A549 treated with Hydrocortisone at 1 μM for 4 hours (cell line): ENCODE measurements around the gene CFAP157. TPM values are rescaled to one million over a fixed set of nuclear protein-coding genes. Genes with fewer than 3 reads are reported as not detected.

Source experiments
- total RNA-seq: library from RNA; stranded (reverse); fragments of 200-300 nt; extraction: Qiagen RNA extraction; gene quantifications from 5 replicates; pipeline ENCODE4 v1.2.3, GENCODE V29; 2022

The CFAP157 gene
- 0.03 to 0.08 TPM (median 0.05 TPM) in 5 replicates for total RNA-seq

DNA sequence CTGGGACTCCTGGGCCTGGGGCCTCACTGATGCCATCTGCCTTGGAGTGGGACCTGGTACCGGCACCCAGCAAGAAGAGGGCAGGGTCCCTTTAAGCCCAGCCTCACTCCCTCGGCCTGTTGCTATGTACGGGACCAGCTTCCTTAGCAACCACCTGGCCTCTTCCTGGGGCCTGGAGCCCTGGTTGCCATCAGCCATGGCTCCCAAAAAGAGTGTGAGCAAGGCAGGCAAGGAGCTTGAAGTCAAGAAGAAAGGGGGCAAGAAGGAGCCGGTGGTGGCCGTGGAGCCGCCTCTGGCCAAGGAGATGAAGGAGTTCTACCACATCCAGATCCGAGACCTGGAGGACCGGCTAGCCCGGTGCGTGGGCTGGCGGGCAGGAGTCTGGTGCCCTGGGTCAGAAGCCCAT is at the start of gene CFAP157:
CFAP157 (plus strand) TSS at position 153 of the 406 bp plus-strand sequence; CDS start at position 197, 44 bp downstream.

GRCh38 chr9:127715470-127716337 is 8.9 kb downstream of the CFAP157 start, which contains the start of the genes PTRH1 and TTC16:
Gene PTRH1, minus strand, starts transcription at chr9:127715663. Its CDS starts 24 bp downstream, at chr9:127715639.
Gene TTC16, plus strand, starts transcription at chr9:127716079. Its CDS starts 67 bp downstream, at chr9:127716146.

GRCh38 chr9:127734747-127735529 is 28.1 kb downstream of the CFAP157 start, which contains the start of gene TOR2A:
Gene TOR2A, minus strand, starts transcription at chr9:127735294. Its CDS starts 24 bp downstream, at chr9:127735270.

Other genes starting within 250 kb of the CFAP157 start
- 14.2 to 18.4 TPM (median 17.9 TPM) in 5 replicates for gene STXBP1, start 94.7 kb upstream of the CFAP157 start, total RNA-seq
- 12.5 to 21.0 TPM (median 19.8 TPM) in 5 replicates for gene PTRH1, start 8.7 kb downstream of the CFAP157 start, total RNA-seq
- 0.03 to 0.12 TPM (median 0.03 TPM) in 4 of 5 replicates, not detected in the other for gene TTC16, start 9.1 kb downstream of the CFAP157 start, total RNA-seq
- gene TOR2A, start 28.3 kb downstream of the CFAP157 start, total RNA-seq, result 12.6 to 17.9 TPM (median 15.7 TPM) in 5 replicates
- 0.09 to 0.24 TPM (median 0.12 TPM) in 3 of 5 replicates, not detected in the others for gene SH2D3C, start 71.7 kb downstream of the CFAP157 start, total RNA-seq
- 42.8 to 54.4 TPM (median 45.7 TPM) in 5 replicates for gene CDK9, start 79.0 kb downstream of the CFAP157 start, total RNA-seq
- 45.9 to 52.3 TPM (median 49.1 TPM) in 5 replicates for gene FPGS, start 95.9 kb downstream of the CFAP157 start, total RNA-seq
- 0.09 to 0.15 TPM (median 0.12 TPM) in 5 replicates for gene ENG, start 147.7 kb downstream of the CFAP157 start, total RNA-seq
- 44.0 to 77.7 TPM (median 73.1 TPM) in 5 replicates for gene AK1, start 170.7 kb downstream of the CFAP157 start, total RNA-seq
- gene ST6GALNAC6, start 192.6 kb downstream of the CFAP157 start, total RNA-seq, result 18.3 to 23.7 TPM (median 21.6 TPM) in 5 replicates
- gene ST6GALNAC4, start 210.1 kb downstream of the CFAP157 start, total RNA-seq, result 13.9 to 17.2 TPM (median 16.3 TPM) in 5 replicates
- gene PIP5KL1, start 223.8 kb downstream of the CFAP157 start, total RNA-seq, result 1.5 to 2.1 TPM (median 1.6 TPM) in 5 replicates
- 35.2 to 42.8 TPM (median 42.5 TPM) in 5 replicates for gene DPM2, start 230.9 kb downstream of the CFAP157 start, total RNA-seq